Endothelial cell of hepatic sinusoid (primary cell): ENCODE results near the gene ATP7B.

ENCODE experiments used
- in situ Hi-C: cut with HindIII; loops from 2 replicates; pipeline ENCODE4 v1.10.0; 2017; ENCODE audit warnings: low sequenced_read_pairs

The ATP7B gene

DNA sequence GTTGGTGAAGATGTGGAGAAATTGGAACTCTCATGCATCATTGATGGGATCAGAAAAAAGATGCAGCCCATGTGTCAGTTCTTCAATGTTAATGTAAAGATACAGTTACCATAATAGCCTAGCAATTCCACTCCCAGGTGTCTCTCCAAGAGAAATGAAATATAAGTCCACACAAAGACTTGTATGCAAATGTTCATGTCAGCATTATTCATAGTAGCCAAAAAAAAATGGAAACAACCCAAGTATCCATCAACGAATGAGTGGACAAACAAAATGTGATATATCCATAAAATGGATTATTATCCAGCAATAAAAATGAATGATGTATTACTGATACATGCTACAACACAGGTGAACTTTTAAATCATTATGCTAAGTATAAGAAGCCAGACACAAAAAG, 110.8 kb downstream of the ATP7B start:
- in situ Hi-C loops = no loop called here

DNA sequence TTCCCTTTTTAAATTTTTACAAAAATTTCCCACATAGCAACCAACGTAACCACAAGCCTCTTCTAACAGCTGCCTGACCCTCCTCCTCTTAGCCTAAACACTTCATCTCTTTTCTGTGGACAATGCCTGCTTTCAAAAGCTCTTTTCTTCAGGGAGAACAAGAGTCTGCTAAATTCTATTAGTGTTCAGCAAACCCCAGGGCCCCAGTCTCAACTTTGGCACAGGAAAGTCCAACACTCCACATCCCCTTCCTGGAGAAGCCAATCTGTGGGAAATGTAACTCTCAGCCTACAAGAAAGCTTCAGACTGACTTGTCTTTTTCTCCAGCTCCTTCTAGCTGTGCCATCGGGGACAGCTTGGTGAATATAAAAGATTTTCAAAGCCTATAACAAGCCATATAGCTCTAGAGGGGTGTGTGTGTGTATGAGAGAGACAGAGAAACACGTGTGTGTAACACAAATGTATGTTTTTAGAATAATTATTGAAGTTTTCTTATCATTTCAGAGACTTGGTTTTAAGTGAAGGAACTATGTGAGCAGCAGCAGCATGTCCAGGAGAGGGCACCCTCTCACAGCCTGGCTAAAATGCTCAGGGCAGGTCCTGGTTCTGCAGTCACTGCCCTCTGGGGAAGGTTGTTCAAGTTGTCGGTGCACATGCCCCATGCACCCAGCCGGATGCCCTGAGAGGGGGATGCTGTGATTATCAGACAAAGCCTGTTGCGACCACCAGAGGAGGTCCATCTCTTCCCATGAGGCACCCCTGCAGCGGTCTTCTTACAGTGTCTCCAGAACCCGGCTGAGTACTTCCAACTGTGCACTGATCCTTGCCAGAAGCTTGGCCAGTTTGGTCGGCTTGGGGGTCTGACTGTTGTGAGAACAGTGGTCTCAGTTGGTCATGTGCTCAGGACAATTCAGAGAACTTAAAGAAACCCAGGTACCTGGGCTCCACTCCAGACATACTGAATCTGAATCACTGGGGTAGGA, 115.1 kb downstream of the ATP7B start:
- in situ Hi-C loops = loop anchor here (5.0 kb wide), 1 partner anchor 81 kb away; no protein-coding TSS in a partner anchor

DNA sequence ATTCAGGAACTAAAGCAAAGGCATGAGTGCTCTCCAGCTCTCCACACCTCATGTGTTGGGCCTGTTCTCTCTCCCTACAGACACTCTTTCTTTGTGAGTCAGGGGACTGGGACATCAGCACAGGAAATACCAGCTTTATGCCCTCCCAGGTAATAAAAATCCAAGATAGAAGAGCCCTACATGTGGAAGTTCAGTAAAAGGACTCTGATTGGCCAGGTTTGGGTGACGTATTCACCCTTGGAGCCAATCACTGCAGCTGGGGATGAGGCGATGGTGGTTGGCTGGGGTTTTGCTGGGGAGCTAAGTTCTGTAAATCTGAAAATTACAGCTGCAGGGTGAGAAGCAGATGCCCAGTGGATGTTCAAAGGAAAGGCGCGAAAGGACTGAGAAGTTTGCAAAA, 117.0 kb downstream of the ATP7B start:
- in situ Hi-C loops = no loop called here

DNA sequence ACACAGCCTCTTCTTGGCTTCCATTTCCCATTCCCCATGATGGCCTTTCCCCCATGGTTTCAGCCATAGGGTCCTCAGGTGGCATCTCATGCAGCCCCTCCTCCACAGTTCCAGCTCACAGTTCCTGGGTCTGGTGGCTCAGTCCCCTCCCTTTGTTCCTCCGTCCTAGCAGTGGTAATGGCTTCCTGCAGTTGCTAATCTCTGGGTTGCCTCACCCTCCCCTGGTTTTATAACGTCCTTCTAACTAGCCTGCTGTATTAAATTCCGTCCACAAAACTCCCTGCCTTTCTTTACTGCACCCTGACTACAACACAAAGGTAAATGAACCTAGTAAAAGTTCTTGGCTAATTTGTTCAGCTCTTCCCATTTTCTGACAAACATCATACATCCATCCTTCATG, 118.6 kb downstream of the ATP7B start:
- in situ Hi-C loops = no loop called here

DNA sequence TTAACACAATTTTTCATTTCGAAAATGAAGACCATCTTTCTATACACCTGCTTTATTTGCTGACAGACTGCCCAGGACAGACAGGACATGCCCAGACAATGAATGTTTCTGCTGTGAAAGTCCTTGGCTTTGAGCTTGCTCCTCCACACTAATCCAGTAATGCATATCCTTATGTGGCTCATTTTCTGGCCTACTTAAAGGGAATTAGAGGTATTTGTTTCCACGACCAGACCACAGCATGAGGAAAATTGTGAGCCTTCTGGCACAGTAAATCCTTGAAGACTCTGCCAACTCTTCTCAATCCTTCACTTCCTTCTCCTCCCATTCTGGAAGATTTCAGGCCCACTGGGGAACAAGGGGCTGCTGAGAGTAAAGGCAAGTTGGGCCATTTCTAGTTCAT, 123.8 kb downstream of the ATP7B start:
- in situ Hi-C loops = no loop called here

DNA sequence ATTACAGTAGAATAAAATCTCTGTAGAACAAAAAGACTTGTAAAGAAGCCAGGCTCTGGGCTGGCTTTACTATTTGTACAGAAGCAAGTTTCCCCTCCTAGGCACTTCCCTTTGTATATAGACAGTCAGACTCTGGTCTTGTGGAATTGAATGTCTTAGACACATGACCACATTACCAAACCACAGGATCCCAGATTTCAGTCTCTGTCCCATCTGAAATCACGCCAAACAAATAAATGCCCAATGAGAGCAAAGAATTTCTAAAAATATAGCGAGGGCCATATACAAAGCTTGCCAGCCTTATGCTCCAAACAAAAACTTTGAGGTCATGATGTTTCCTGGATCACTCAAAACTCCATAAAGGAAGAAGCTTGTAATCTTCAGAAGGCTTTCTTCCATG, 125.6 kb downstream of the ATP7B start:
- in situ Hi-C loops = no loop called here

DNA sequence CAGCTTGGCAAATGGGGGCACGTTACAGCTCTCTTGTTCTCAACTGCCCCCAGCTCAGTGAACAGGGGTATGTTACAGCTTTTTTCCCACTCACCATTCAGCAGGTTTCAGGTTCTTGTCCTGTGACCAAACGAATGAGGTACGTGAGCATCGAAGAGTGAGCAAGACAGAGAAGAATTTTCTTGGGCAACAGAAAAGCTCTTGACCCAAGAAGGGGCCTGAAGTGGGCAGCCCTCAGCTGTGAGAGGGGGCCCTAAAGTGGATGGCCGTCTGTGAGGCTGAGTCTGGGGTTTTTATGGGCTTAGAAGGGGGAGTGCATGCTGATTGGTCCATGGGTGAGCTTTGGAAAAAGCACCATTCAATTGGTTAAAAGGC, 128.0 kb downstream of the ATP7B start:
- in situ Hi-C loops = no loop called here
